Right lobe of liver (tissue), 6 donors: ENCODE data around the gene BMP7. TPM values are rescaled to one million over a fixed set of nuclear protein-coding genes. Genes with fewer than 3 reads are reported as not detected.

Source experiments
- ATAC-seq, 4 donors: fragments of 200-7000 bp; cut with Tn5 transposase; one replicate each; pipeline ENCODE4 v1.9.1; 2020; ENCODE audit warnings: mild to moderate bottlenecking in 4 of 4, moderate library complexity in 4 of 4
- DNase-seq, 3 donors: peaks; one replicate each; pipeline ENCODE4 v3.0.0-alpha.2; 2020
- H3K27ac ChIP-seq, 3 donors: fragments of 200-600 bp; one replicate each; pipeline ENCODE4 v1.8.0; 2022
- H3K27me3 ChIP-seq, 2 donors: fragments of 200-600 bp; one replicate each; pipeline ENCODE4 v1.8.0; 2022
- H3K36me3 ChIP-seq, 4 donors: fragments of 200-600 bp; sonication (generic) in 1 of 4; one replicate each; pipeline versions ENCODE4 v1.5.1 to v1.8.0; 2017 to 2022; ENCODE audit warnings: control low read depth in 1 of 4
- H3K4me1 ChIP-seq, 4 donors: fragments of 200-600 bp; sonication (generic) in 1 of 4; one replicate each; pipeline versions ENCODE4 v1.5.1 to v1.8.0; 2017 to 2022; ENCODE audit warnings: control low read depth in 1 of 4
- H3K4me3 ChIP-seq, 3 donors: fragments of 200-600 bp; one replicate each; pipeline ENCODE4 v1.8.0; 2022
- H3K9me3 ChIP-seq, 4 donors: fragments of 200-600 bp; sonication (generic) in 1 of 4; one replicate each; pipeline versions ENCODE4 v1.5.1 to v1.8.0; 2017 to 2022; ENCODE audit warnings: control low read depth in 1 of 4
- POLR2A ChIP-seq: fragments of 450-650 bp; IDR thresholded peaks from one replicate; pipeline ENCODE4 v1.6.1; 2017; ENCODE audit warnings: antibody characterized with exemption, mild to moderate bottlenecking
- WGBS: methylation state at CpG from one replicate; pipeline ENCODE4 v1.1.6; 2018; ENCODE audit warnings: low coverage, low lambda C conversion rate; ENCODE audit not compliant: insufficient coverage; ENCODE audit errors: missing lambda C conversion rate; 5-methylcytosine and 5-hydroxymethylcytosine counted together
- intact Hi-C, 2 donors: fragments of 100-400 bp; cut with DNase I; formaldehyde crosslinking; loops; one replicate each; pipeline versions ENCODE4 v1.11.2 to v1.14.1; 2022
- total RNA-seq, 6 experiments: library from RNA; depleted of rRNA in 2 of 6; stranded (reverse); fragments of >200 nt in 2 of 6; fragmentation: NEBNext Ultra II Directional in 3 of 6; extraction: Animal tissue kit (Norgen Biotek cat#: 25700) in 3 of 6; gene quantifications; one replicate each; pipeline versions ENCODE4 v1.1.0 to v1.2.4, GENCODE V29; 2016 to 2023
- TF ChIP-seq, protein P1 (sequence below), 4 donors: fragments of 200-600 bp in 3 of 4; fragments of 450-650 bp in 1 of 4; IDR thresholded peaks; one replicate each; pipeline versions ENCODE4 v1.5.1 to v1.8.0; 2016 to 2022; ENCODE audit warnings: antibody characterized with exemption in 4 of 4, mild to moderate bottlenecking in 2 of 4
- donor health status: DM: no; HTN: yes; CAD: no.
- donor health status: DM: no; HTN: no; CAD: no.
- donor health status: DM: no; HTN: no; CAD: no.
- donor health status: DM: no; HTN: yes; CAD: no.
- donor health status: DM: no; HTN: yes; CAD: no.

The BMP7 gene
- total RNA-seq, 6 experiments from 2014 or later, result not detected

DNA sequence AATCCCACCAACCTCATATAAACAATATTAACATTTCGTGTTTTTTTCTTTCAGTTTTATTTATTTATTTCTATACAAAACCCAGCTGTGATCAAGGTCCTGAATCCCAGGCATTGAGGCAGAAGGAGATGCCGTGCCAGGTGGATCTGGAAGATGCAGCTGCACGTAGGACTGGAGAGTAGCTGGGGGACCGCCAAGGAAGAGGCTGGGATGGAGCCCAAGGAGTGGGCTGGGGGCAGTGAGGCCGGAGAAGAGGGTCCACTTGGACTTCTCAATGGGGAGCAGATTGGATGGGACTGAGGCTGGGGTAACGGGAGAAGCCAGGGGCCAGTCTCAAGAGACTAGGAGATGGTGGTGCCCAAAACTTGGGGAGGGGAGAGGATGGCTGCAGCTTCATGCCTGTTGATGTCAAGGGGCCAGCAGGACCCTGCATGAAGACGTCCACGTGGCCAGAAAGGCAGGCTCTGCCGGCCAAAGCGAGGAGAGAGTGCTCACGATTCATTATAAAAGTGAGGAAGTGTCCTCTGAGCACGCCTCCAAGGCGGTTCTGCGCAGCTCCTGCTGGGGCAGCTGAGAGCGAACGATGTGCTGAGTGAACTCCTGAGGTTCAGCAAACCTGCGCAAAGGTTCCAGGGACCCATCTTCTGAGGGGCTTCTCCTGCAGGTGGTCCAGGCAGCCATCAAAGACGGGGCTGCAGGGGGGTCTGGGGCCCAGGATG lies 110.3 kb downstream of the BMP7 start:
- H3K4me1 ChIP-seq, result no peaks in the 10 kb centered on the region
- no peak for TF ChIP-seq POLR2A
- TF ChIP-seq, protein P1, sequence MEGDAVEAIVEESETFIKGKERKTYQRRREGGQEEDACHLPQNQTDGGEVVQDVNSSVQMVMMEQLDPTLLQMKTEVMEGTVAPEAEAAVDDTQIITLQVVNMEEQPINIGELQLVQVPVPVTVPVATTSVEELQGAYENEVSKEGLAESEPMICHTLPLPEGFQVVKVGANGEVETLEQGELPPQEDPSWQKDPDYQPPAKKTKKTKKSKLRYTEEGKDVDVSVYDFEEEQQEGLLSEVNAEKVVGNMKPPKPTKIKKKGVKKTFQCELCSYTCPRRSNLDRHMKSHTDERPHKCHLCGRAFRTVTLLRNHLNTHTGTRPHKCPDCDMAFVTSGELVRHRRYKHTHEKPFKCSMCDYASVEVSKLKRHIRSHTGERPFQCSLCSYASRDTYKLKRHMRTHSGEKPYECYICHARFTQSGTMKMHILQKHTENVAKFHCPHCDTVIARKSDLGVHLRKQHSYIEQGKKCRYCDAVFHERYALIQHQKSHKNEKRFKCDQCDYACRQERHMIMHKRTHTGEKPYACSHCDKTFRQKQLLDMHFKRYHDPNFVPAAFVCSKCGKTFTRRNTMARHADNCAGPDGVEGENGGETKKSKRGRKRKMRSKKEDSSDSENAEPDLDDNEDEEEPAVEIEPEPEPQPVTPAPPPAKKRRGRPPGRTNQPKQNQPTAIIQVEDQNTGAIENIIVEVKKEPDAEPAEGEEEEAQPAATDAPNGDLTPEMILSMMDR (IDR thresholded peaks at IDR 0.05), result no peak
- intact Hi-C loops, result no loop called here
- DNase-seq (no peak), ATAC-seq (no peak)
- no peaks in the 10 kb centered on the region for H3K36me3 ChIP-seq
- no peak overlapping the region for H3K4me3 ChIP-seq
- H3K9me3 ChIP-seq, result no peaks in the 10 kb centered on the region
- 82% methylated on average over 17 of the region's 18 CpGs for whole genome bisulfite sequencing
- no peak overlapping the region for H3K27ac ChIP-seq
- no peaks in the 10 kb centered on the region for H3K27me3 ChIP-seq

DNA sequence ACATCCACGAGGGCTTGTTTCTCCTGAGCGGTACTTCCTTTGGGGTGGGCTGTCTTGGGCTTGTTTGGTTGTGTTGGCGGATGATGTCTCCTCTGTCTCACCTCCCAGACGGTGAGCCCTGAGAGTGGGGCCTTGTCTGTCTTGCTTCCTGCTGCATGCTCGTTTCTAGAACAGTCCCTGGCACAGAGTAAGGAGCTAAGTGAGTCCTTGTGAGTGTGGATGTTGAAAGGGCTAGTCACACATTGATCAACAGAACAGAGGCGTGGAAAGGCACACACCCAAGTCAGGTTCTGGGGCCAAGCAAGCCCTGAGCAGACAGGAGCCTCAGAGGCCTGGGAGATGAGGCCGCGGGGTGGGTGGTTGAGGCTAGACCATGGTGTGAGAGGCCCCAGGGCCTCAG lies 111.0 kb downstream of the BMP7 start:
- ATAC-seq (peak; percentile 20 to 49 (median 44)), DNase-seq (no peak)
- no peaks in the 10 kb centered on the region for H3K36me3 ChIP-seq
- TF ChIP-seq, protein P1 (IDR thresholded peaks at IDR 0.05), result no peak
- TF ChIP-seq POLR2A, result no peak
- 10% methylated on average over 3 of the region's 8 CpGs for WGBS
- no peak overlapping the region for H3K4me3 ChIP-seq
- H3K27me3 ChIP-seq, result no peaks in the 10 kb centered on the region
- intact Hi-C loops, result no loop called here
- no peaks in the 10 kb centered on the region for H3K9me3 ChIP-seq
- H3K4me1 ChIP-seq, result no peaks in the 10 kb centered on the region
- no peak overlapping the region for H3K27ac ChIP-seq

DNA sequence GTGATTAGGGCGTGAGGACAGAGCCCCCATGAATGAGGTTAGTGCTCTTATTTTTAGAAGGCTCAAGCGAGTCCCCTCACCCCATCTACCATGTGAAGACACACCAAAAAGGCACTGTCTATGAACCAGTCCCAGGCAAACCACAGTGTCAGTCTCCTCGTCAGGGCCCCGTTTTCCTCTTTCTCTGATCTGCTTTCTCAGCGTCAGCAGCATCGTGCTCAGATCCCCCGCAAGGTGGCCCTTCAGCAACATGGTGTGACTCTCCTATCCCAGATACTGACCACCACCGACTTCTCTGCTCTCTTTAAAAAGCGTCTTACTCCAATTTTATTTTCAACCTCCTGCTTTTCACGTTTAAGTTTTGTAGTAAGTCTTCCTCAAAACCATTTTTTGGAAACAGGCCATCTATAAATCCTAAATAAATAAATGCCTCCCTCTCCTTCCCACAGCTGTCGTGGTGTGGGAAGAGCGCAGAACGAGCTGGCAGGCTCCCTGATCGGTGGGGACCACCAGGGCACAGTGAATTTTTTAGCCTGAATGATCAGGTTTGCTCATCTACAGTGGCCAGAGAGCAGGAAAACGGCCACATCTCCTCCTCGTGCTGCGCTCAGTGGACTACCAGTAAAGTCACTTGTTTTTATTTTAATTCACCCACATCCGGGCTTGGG lies 113.1 kb downstream of the BMP7 start:
- H3K27ac ChIP-seq, result no peak overlapping the region
- no peak overlapping the region for H3K4me3 ChIP-seq
- H3K36me3 ChIP-seq, result no peaks in the 10 kb centered on the region
- 70% methylated on average over 14 of the region's 18 CpGs for WGBS
- H3K9me3 ChIP-seq, result no peaks in the 10 kb centered on the region
- intact Hi-C loops, result no loop called here
- no peak for DNase-seq
- no peaks in the 10 kb centered on the region for H3K4me1 ChIP-seq
- no peak for ATAC-seq
- H3K27me3 ChIP-seq, result no peaks in the 10 kb centered on the region
- TF ChIP-seq POLR2A, result no peak
- TF ChIP-seq, protein P1 (IDR thresholded peaks at IDR 0.05), result no peak

DNA sequence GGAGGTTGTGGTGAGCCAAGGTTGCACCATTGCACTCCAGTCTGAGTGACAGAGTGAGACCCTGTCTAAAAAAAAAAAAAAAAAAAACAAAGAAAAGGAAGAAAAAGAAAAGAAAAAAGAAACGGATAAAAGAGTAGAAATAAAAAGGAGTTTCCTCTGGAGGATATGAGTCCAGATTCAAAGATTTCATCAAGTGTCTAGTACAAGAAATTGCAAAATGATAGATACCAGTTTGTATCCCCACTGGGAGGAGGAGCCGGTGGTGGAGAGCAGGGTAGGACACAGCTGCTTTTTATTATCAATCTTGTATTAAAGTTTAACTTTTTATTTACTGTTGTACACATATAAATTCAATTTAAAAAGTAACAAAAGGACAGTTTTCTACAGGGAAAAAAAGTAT lies 113.9 kb downstream of the BMP7 start:
- no peak for ATAC-seq

DNA sequence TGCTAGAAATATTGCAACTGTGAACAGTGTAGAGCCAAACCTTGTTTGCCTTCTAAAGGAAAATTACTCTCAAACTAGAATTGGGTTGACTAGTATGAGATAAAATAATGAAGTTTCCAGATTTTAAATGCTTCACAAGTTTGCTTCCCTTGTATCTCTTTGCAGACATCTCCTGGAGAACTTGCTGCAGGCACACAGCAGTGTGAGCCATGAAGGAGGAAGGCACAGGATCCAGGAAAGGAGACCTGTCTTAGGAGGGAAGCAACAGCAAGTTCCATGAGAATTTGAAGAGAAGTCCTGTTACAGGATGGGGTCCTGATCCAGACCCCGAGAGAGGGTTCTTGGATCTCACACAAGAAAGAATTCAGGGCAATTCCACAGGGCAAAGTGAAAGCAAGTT lies 115.9 kb downstream of the BMP7 start:
- intact Hi-C loops, result no loop called here
- no peak for DNase-seq

More for the DNA sequence above, 113.9 kb downstream of the BMP7 start:
- no peak overlapping the region for H3K27ac ChIP-seq
- no peaks in the 10 kb centered on the region for H3K4me1 ChIP-seq
- H3K4me3 ChIP-seq, result no peak overlapping the region
- TF ChIP-seq POLR2A, result no peak
- 65% methylated on average over 2 of the region's 2 CpGs for WGBS
- H3K27me3 ChIP-seq, result no peaks in the 10 kb centered on the region
- intact Hi-C loops, result no loop called here
- no peaks in the 10 kb centered on the region for H3K36me3 ChIP-seq
- no peaks in the 10 kb centered on the region for H3K9me3 ChIP-seq
- no peak for DNase-seq

More for the DNA sequence above, 115.9 kb downstream of the BMP7 start:
- TF ChIP-seq, protein P1 (IDR thresholded peaks at IDR 0.05), result no peak
- TF ChIP-seq POLR2A, result no peak
- ATAC-seq, result no peak
- Histone ChIP-seq H3K27me3 (no peaks in the 10 kb centered on the region), H3K4me3 (no peak overlapping the region), H3K4me1 (no peaks in the 10 kb centered on the region), H3K9me3 (no peaks in the 10 kb centered on the region), H3K27ac (no peak overlapping the region), H3K36me3 (no peaks in the 10 kb centered on the region)
- WGBS, result 50% methylated on average over 1 of the region's 1 CpG
